NCI-H82 treated with DMSO at 0.1 percent for 48 hours (cell line): Measurements from ENCODE around the gene CHMP1B.
A peak's percentile ranks its signal among the peaks of the same experiment; 100 is the strongest.
"Not testable (repeated sequence)": the region's sequence is repeated elsewhere in the genome, so short reads cannot be mapped to it uniquely, and the experiment has no call there.

Experiments used
- DNase-seq: peaks from one replicate; lab custom pipeline; 2025; ENCODE audit not compliant: unreplicated experiment; lab: John Stamatoyannopoulos, UW

Gene CHMP1B

GRCh38 chr18:11866764-11867163 lies 15.6 kb downstream of the CHMP1B start:
- DNase-seq = peak; percentile 55

GRCh38 chr18:11868230-11868629 lies 17.0 kb downstream of the CHMP1B start:
- DNase-seq = no peak

GRCh38 chr18:11871501-11871900 lies 20.3 kb downstream of the CHMP1B start:
- DNase-seq = no peak

GRCh38 chr18:11872479-11873136 lies 21.4 kb downstream of the CHMP1B start:
- peak; percentile 18 for DNase-seq

GRCh38 chr18:11873670-11874340 lies 22.6 kb downstream of the CHMP1B start:
- DNase-seq = no peak

- DNase-seq = no peak
Observed at GRCh38 chr18:11874676-11875075, 23.5 kb downstream of the CHMP1B start.

- peak; percentile 34 for DNase-seq
Observed at GRCh38 chr18:11877497-11878135, 26.4 kb downstream of the CHMP1B start.

GRCh38 chr18:11880586-11881304 lies 29.5 kb downstream of the CHMP1B start:
- DNase-seq = no peak

- DNase-seq = no peak
Observed at GRCh38 chr18:11882636-11883035, 31.4 kb downstream of the CHMP1B start.

- DNase-seq = no peak
Observed at GRCh38 chr18:11883153-11883552, 31.9 kb downstream of the CHMP1B start.

- no peak for DNase-seq
Observed at GRCh38 chr18:11884396-11885030, 33.3 kb downstream of the CHMP1B start.

GRCh38 chr18:11885278-11885947 lies 34.2 kb downstream of the CHMP1B start:
- DNase-seq = no peak

GRCh38 chr18:11886577-11887110 lies 35.4 kb downstream of the CHMP1B start:
- DNase-seq = no peak

GRCh38 chr18:11887328-11888128 lies 36.3 kb downstream of the CHMP1B start:
- no peak for DNase-seq

- no peak for DNase-seq
Observed at GRCh38 chr18:11888726-11889125, 37.5 kb downstream of the CHMP1B start.

- DNase-seq = no peak
Observed at GRCh38 chr18:11889284-11889683, 38.1 kb downstream of the CHMP1B start.

- no peak for DNase-seq
Observed at GRCh38 chr18:11891737-11892136, 40.5 kb downstream of the CHMP1B start.

- not testable (repeated sequence) for DNase-seq
Observed at GRCh38 chr18:11892438-11892837, 41.2 kb downstream of the CHMP1B start.

- DNase-seq = no peak
Observed at GRCh38 chr18:11897781-11898180, 46.6 kb downstream of the CHMP1B start.

GRCh38 chr18:11899063-11899462 lies 47.9 kb downstream of the CHMP1B start:
- DNase-seq = no peak
